Measurements from ENCODE around the gene JAK2. TPM values are rescaled to one million over a fixed set of nuclear protein-coding genes. Genes with fewer than 3 reads are reported as not detected.

JAK2 gene
- total RNA-seq, 1 donor from 2014 or later = 24.4 TPM

DNA sequence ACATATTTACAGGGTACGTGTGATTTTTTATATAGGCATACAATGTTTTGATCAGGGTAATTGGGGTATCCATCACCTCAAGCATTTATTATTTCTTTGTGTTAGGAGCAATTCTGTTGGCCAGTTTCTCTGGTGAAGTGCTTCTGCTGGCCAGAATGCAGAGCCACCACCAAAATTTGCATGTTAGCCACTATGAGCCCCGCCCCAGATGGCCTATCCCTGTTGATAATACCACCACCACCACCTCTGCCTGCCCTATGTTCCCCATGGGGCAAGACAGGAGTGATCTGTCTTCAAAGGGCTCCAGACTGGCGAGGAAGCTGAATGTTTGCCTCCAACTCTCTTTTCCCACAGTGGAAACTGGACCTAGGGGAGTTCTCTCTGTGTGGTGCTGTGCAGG lies 26.0 kb upstream of the JAK2 start:
- intact Hi-C loops (cut with DNase I) = no loop called here
- Histone ChIP-seq H3K36me3 (no peaks in the 10 kb centered on the region), H3K27me3 (no peaks in the 10 kb centered on the region), H3K4me3 (no peak overlapping the region), H3K4me1 (no peaks in the 10 kb centered on the region), H3K9me3 (no peaks in the 10 kb centered on the region), H3K27ac (no peak overlapping the region)
- ATAC-seq (no peak), DNase-seq (no peak)
- TF ChIP-seq, protein P1, sequence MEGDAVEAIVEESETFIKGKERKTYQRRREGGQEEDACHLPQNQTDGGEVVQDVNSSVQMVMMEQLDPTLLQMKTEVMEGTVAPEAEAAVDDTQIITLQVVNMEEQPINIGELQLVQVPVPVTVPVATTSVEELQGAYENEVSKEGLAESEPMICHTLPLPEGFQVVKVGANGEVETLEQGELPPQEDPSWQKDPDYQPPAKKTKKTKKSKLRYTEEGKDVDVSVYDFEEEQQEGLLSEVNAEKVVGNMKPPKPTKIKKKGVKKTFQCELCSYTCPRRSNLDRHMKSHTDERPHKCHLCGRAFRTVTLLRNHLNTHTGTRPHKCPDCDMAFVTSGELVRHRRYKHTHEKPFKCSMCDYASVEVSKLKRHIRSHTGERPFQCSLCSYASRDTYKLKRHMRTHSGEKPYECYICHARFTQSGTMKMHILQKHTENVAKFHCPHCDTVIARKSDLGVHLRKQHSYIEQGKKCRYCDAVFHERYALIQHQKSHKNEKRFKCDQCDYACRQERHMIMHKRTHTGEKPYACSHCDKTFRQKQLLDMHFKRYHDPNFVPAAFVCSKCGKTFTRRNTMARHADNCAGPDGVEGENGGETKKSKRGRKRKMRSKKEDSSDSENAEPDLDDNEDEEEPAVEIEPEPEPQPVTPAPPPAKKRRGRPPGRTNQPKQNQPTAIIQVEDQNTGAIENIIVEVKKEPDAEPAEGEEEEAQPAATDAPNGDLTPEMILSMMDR (IDR thresholded peaks at IDR 0.05) = no peak

DNA sequence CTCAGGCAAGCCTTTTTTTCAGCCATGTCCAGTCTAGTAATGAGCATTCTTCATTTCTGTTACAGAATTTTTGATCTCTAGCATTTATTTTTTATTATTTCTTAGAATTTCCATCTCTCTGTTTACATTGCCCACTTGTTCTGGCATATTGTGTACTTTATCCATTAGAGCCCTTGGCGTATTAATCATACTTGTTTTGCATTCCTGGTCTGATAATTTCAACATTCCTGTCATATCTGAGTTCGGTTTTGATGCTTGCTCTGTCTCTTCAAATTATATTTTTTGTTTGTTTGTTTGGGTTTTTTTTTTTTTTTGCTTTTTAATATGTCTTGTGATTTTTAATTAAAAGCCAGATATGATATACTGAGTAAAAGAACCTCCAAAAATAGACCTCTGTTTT lies 23.0 kb upstream of the JAK2 start:
- Histone ChIP-seq H3K27ac (no peak overlapping the region), H3K27me3 (no peaks in the 10 kb centered on the region), H3K36me3 (no peaks in the 10 kb centered on the region), H3K4me1 (no peaks in the 10 kb centered on the region), H3K4me3 (no peak overlapping the region), H3K9me3 (no peaks in the 10 kb centered on the region)
- intact Hi-C loops (cut with DNase I) = no loop called here
- no peak for DNase-seq
- TF ChIP-seq, protein P1 (IDR thresholded peaks at IDR 0.05) = no peak
- ATAC-seq = no peak

DNA sequence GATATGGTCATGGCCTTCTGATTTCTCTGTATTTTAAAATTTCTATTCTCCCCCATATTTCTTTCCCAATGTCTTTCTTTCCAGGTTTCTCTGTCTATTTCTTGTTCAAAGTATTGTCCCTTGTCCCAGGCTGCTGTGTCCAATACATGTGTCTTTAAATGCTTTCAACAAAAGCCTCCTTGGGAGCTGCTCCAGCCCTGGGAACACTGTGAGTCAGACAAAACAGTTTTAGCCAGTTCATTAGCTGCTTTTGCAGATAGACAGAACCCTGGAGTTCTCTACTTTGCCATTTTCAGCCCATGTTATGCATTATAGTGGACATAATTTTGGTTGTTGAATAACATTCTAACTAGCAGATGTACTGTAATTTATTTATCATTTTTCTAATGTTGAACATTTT lies 20.5 kb upstream of the JAK2 start:
- ATAC-seq (no peak), DNase-seq (no peak)
- no peak overlapping the region for H3K27ac ChIP-seq
- no peak overlapping the region for H3K4me3 ChIP-seq
- no peaks in the 10 kb centered on the region for H3K9me3 ChIP-seq
- H3K4me1 ChIP-seq = no peaks in the 10 kb centered on the region
- TF ChIP-seq, protein P1 (IDR thresholded peaks at IDR 0.05) = no peak
- H3K36me3 ChIP-seq = no peaks in the 10 kb centered on the region
- H3K27me3 ChIP-seq = no peaks in the 10 kb centered on the region
- intact Hi-C loops (cut with DNase I) = no loop called here

DNA sequence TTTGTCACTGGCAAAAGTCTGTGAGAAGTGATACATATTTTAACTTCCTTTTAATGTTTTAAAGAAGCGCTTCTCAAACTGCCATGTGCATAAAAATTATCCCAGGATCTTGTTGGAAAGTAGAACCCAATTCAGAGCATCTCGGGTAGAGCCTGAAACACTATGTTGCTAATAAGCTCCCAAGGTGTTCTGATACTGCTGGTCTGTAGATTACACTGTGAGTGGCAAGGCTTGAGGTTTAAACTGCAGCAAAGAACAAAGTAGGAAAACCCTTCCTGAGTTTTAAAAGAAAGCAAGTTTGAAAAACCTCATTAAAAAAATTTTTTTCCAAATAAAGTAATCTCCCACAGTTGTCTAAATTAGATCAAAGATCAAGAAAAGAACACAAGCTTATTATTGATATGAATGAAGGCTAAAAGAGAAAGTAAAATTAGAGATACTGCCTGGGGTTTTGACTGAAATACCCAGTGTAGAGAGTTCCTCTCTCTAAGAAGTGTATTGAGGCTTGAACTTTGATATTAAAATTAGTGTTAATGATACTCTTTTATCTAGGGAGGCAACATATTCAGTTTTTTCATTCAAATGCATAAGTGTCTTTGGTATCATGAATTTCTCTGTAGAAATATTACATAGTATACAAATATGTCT lies 19.8 kb upstream of the JAK2 start:
- no peaks in the 10 kb centered on the region for H3K9me3 ChIP-seq
- H3K27me3 ChIP-seq = no peaks in the 10 kb centered on the region
- TF ChIP-seq, protein P1 (IDR thresholded peaks at IDR 0.05) = no peak
- no peaks in the 10 kb centered on the region for H3K36me3 ChIP-seq
- ATAC-seq = no peak
- no peak for DNase-seq
- H3K4me3 ChIP-seq = no peak overlapping the region
- intact Hi-C loops (cut with DNase I) = no loop called here
- no peak overlapping the region for H3K27ac ChIP-seq
- no peaks in the 10 kb centered on the region for H3K4me1 ChIP-seq

DNA sequence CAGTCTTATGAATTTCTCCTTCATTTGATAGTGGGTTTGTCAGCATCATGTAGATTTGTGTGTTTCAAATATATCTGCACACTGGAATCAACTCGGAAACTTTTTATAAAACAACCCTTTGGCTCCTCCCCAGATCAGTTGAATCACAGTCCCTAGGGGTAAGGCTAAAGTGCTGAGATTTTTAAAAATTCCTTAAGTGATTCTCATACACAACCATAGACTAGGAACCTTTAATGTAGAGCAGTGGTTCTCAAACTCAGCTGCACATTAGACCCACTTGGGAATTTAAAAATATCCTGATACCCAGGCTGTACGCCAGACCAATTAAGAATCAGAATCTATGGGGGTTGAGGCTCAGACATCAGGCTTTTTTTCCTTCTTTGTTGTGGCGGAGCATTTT lies 17.5 kb upstream of the JAK2 start:
- Histone ChIP-seq H3K9me3 (no peaks in the 10 kb centered on the region), H3K27me3 (no peaks in the 10 kb centered on the region), H3K4me1 (no peaks in the 10 kb centered on the region), H3K4me3 (no peak overlapping the region), H3K27ac (no peak overlapping the region), H3K36me3 (no peaks in the 10 kb centered on the region)
- intact Hi-C loops (cut with DNase I) = no loop called here
- ATAC-seq (no peak), DNase-seq (no peak)
- TF ChIP-seq, protein P1 (IDR thresholded peaks at IDR 0.05) = no peak

DNA sequence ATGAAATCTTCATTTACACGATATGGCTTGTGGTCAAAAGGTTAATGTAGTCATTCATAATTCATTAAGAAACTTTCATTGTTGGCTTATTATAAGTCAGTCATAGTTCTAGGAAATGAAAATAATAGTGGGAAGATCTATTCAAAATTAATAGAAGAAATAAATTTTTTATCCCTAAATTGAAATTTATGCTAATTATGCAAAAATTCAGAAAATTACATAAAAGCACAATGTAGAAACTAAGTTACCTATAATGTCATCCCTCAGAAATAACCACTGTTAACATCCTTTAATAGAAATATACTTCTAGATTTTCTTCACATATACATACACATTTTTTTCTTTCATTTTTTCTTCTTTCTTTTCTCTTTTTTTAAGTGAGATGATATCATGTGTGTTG lies 15.9 kb upstream of the JAK2 start:
- Histone ChIP-seq H3K27ac (no peak overlapping the region), H3K27me3 (no peaks in the 10 kb centered on the region), H3K9me3 (no peaks in the 10 kb centered on the region), H3K36me3 (no peaks in the 10 kb centered on the region), H3K4me3 (no peak overlapping the region), H3K4me1 (peaks cover 3% of the 10 kb centered on the region)
- TF ChIP-seq, protein P1 (IDR thresholded peaks at IDR 0.05) = no peak
- intact Hi-C loops (cut with DNase I) = no loop called here
- ATAC-seq (no peak), DNase-seq (no peak)

Measured in upper lobe of right lung (tissue), 1 donor.